8988T (cell line): ENCODE results near the gene ERRFI1.
"Not testable (repeated sequence)": the region's sequence is repeated elsewhere in the genome, so short reads cannot be mapped to it uniquely, and the experiment has no call there.

Source experiments
- DNase-seq: peaks from one replicate; pipeline ENCODE4 v3.0.0; 2011

ERRFI1 gene, protein sequence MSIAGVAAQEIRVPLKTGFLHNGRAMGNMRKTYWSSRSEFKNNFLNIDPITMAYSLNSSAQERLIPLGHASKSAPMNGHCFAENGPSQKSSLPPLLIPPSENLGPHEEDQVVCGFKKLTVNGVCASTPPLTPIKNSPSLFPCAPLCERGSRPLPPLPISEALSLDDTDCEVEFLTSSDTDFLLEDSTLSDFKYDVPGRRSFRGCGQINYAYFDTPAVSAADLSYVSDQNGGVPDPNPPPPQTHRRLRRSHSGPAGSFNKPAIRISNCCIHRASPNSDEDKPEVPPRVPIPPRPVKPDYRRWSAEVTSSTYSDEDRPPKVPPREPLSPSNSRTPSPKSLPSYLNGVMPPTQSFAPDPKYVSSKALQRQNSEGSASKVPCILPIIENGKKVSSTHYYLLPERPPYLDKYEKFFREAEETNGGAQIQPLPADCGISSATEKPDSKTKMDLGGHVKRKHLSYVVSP

DNA sequence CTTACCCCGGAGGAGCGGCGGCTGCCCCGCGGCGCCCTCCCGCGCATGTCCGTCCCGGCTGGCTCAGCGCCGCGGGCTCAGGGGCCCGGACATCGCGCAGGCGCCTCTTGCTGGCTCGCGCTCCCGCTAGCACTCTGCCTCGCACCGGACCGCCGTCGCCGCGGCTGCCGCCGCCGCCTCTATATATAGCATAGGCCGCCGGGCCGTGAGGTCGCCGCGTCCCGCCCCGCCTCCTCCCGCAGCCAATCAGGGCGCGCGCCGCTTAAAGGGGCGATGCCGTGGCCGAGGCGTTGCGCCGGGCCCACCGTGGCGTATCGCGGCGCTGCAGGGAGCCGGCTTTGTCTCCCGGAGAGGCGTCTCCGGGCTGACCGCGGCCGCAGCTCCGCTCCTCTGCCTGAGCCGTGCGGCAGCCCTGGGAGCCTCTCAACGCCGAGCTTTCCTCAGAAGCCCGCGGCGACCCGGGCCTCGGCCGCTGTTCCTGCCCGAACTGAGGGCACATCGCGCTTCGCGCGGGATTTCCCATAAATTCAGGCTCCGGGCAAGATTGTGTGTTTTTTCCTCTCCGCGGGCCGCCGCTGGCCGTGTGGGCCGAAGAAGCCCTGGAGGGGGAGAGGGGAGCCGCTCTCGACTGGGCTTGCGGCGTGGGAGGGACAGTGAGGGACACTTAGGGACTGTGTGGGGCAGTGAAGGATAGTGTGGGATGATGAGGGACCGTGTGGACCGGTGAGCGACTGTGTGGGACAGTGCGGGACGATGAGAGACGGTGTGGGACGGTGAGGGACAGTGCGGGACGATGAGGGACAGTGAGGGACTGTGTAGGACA is at the start of gene ERRFI1:
Gene ERRFI1 (minus strand): TSS at position 157 of the 823 bp plus-strand sequence. CDS start 10,690 bp downstream, outside the sequence.
- peak; percentile 56 for DNase-seq

DNA sequence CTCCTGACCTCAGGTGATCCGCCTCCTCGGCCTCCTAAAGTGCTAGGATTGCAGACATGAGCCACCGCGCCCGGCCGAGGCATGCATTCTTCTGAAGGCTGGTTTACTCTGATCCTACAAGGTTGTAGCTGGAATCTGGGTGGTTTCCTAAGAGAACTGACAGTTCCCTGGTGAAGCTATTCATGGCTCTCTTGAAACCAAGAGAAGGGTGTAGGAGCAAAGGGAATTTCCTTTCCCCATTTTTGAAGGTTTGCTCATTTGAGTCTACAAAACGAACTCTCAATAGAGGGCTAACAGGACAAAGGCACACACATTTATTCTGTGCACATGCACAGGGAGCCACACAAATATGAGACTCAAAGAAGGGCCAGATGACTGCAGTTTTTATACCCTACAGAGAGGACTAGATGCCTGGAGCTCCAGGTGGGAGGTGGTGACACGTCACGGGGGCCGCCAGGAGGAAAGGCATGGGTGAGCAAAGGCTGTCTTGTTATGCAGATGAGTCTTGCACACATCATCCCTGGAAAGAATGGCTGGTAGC is 49.5 kb upstream of the ERRFI1 start:
- no peak for DNase-seq

DNA sequence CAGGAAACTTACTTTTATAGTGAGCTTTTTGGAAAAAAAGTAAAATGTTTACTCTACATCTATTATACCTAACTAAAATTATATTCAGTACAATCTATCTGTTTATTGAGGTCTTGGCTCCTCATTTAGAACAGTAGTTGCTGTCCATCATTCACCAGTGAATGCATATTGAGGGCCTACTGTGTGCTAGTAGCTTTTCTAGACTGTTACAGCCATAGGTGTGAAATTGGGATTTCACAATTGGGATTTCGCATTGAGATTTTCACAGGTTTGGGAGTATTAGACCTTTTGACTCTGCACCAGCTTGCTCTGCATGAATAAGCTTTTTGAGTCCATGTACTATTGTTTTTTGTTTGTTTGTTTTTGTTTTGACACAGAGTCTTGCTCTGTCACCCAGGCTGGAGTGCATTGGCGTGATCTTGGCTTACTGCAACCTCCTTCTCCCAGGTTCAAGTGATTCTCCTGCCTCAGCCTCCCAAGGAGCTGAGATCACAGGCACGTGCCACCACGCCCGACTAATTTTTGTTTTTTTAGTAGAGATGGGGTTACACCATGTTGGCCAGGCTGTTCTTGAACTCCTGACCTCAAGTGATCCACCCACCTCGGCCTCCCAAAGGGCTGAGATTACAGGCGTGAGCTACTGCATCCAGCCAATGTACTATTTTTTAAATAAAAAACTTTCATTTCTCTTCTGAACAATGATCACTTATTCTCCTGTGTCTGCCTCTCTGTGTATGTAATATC is 47.2 kb upstream of the ERRFI1 start:
- no peak for DNase-seq

DNA sequence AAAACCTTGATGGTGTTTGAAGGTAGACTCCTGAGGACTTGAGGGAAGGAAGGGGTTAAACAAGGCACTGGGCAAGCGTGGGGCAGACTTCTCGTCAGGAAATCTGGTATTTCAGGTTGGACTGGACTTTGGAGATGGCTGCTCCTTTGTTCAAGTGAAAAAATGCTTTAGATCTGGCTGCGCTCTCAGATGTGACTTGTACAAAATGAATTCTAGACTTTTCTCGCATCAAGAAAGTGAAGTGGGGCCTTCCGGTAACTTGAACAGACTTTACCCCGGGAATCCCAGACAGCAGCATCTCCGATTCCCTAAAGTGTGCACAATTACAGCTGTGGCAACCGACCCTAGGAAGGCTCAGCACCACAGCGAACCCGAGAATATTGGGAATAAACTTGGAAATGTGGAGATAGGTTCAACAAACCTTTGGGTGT is 44.3 kb upstream of the ERRFI1 start:
- DNase-seq = no peak

DNA sequence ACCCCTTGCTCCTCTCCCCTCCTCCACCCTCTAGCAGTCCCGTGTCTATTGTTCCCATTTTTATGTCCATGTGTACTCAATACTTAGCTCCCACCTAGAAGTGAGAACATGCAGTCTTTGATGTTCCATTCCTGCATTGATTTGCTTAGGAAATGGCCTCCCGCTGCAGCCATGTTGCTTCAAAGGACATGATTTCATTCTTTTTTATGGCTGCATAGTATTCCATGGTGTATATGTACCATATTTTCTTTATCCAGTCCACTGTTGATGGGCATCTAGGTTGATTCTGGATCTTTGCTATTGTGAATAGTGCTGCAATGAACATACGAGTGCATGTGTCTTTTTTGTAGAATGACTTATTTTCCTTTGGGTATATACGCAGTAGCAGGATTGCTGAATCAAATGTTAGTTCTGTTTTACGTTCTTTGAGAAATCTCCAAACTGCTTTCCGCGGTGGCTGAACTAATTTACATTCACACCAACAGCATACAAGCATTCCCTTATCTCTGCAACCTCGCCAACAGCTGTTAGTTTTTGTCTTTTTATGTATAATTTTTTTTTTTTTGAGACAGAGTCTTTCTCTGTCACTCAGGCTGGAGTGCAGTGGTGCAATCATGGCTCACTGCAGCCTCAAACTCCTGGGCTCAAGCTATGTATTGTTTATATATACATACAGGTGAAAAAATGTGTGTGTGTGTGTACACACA is 43.7 kb upstream of the ERRFI1 start:
- DNase-seq = not testable (repeated sequence)

DNA sequence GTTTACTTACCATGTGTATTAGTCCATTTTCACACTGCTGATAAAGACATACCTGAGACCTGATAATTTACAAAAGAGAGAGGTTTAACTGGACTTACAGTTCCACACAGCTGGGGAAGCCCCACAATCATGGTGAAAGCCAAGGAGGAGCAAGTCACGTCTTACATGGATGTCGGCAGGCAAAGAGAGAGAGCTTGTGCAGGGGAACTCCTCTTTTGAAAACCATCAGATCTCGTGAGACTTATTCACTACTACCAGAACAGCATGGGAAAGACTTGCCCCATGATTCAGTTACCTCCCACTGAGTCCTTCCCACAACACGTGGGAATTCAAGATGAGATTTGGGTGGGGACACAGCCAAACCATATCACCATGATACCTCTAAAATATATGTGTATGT is 39.3 kb upstream of the ERRFI1 start:
- DNase-seq = no peak

DNA sequence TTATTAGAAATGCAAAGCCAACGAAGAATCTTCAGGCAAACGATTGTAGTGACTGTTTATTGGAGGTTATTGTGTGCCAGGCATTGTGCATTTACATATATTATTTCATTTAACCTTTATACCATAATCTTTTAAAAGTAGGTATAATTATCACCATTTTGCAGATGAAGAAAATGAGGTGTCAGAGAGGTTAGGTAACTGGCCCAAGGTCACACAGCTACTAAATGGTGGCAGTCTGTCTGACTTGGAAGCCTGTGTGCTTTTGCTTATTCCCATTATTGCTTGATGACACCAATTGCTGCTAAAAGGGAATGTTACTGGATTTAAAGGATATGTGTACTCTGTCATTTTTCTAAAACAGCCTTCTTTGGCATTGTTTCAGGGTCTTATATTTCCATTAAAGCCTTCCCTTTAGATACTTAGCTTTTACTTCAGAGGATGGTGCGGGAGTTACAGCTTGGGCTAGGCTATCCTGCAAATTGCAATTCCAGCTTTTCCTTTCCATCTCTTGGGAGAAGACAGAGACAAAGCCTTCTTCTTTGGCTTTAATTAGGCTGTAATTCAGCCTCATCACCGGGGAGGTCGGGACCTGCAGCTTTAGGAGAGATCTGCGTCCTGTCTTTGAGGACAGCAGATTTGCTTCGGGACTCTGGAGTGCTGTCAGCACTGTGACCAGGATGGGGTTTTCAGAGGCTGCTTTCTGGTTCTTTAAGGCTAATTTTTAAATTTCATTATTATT is 37.4 kb upstream of the ERRFI1 start:
- DNase-seq = no peak

DNA sequence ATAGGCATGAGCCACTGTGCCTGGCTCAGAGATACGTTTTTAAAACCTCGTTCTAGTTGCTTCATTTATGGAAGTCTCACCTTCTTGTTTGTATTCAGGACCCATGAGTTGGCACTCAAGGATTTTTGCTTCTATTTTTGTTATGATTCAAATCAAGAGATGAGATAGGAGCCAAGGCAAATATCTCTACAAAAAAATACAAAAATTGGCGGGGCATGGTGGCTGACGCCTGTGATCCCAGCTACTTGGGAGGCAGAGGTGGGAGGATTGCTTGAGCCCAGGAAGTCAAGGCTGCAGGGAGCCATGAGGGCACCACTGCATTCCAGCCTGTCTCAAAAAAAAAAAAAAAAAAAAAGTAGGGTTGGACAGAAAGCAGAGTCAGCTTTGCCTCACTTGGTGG is 36.8 kb upstream of the ERRFI1 start:
- no peak for DNase-seq

DNA sequence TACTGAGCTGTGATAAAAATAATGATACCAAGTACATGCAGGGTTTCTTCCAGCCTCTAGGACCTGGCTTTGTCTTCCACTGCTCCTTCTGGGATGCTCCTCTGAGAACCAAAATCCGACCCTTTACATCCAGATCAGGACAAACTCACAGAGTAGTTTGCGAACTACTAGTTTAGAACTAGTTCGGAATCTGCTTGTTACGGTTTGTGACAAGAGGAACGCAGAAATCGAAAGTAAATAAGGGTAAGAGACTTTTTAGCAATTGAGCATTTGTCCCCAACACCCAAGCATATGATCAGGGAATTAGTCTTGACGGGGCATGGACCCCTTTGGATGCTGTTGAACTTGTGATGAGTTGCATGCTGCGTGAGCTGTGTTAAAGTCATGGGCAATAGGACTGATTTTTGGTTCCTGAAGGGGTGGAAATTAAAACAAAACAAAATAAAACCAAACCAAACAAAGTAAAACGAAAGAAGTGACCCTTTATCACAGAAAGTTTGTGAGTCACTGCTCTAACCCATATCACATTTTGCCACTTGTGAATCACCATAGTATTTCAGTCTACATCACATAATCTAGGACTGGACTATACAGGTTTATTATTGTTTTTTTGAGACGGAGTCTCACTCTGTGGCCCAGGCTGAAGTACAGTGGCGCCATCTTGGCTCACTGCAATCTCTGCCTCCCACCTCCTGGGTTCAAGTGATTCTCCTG is 35.7 kb upstream of the ERRFI1 start:
- no peak for DNase-seq

DNA sequence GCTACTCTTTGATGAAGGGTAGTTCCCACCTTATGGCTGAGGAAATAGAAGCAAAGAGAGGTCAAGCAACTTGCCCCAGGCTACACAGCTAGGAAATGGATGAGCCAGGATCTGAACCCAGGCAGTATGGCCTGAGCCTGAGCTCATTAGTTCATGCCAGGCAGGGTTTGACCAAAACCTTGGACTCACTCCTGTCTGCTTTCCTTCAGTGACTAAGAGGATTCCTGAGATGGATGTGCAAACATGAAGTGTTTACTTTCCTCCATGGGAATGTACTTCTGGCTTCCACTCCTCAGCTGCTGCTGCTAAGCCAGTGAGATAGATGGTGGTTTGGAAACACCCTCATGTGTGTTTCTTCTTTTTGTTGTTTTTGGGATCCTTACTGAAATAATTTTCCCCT is 35.1 kb upstream of the ERRFI1 start:
- DNase-seq = no peak

DNA sequence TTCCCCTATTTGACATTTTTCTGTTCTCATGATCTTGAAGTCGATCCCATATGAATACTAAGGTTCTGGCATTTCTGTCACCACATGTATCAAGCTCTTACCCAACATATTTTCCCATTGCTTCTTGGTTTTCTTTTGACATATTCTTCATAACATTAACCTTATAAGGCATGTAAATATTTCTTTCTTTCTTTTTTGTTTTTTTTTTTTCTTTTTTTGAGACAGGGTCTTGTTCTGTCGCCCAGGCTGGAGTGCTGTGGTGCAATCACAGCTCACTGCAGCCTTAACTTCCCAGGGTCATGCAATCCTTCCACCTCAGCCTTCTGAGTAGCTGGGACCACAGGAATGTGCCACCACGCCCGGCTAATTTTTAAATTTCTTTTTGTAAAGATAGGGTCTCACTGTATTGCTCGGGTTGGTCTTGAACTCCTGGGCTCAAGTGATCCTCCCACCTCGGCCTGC is 33.1 kb upstream of the ERRFI1 start:
- no peak for DNase-seq

DNA sequence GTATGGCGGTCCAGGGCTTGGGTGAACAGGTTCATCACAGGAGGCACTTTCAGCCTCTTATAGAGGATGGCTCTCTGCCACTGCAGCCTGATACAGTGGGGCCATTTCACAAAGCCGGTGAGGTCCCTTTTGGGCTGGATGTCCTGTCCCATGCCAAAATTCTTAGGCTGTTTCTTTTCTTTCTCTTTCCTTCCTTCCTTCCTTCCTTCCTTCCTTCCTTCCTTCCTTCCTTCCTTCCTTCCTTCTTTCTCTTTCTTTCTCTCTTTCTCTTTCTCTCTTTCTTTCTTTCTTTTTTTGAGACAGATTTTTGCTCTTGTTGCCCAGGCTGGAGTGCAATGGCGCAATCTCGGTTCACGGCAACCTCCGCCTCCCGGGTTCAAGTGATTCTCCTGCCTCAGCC is 31.7 kb upstream of the ERRFI1 start:
- not testable (repeated sequence) for DNase-seq

DNA sequence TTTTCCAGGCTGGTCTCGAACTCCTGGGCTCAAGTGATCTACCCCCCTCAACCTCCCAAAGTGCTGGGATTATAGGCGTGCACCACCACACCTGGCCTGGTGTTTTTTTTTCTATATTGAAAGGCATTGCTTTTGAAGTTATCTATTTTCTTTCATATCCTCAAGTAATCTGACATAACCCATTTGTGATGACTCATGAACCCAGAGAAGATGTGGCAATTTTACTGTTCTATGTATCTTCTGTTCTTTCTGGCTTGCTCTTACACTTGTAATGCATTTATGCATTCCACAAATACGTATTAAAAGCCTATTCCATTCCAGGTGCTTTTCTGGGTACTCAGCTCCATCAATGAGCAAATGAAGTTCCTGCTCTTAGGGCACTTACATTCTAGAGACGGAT is 29.9 kb upstream of the ERRFI1 start:
- DNase-seq = no peak

DNA sequence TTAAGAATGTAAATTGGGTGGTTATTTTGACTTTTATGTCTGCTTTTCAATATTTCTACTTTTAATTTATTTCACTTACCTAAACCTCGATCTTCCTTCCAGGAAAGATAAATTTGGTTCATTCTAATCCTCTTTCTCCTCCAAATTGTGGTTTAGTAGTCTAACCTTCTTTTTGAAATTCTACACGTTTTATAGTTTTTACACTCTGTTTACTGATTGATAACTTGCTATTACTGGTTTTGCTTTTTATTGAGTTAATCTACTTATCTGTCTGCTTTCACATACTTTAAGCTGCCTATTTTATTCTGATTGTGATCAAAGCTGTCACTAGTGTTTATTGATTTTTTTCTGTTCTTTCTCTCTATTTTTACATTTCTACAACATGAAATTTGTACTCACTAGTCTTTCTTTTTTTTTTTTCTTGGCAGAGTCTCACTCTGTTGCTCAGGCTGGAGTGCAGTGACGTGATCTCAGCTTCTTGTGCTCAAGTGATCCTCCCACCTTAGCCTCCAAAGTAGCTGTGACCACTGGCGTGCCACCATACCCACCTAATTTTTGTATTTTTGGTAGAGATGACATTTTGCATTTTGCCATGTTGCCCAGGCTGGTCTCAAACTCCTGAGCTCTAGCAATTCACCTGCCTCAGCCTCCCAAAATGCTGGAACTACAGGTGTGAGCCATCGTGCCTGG is 27.9 kb upstream of the ERRFI1 start:
- no peak for DNase-seq

DNA sequence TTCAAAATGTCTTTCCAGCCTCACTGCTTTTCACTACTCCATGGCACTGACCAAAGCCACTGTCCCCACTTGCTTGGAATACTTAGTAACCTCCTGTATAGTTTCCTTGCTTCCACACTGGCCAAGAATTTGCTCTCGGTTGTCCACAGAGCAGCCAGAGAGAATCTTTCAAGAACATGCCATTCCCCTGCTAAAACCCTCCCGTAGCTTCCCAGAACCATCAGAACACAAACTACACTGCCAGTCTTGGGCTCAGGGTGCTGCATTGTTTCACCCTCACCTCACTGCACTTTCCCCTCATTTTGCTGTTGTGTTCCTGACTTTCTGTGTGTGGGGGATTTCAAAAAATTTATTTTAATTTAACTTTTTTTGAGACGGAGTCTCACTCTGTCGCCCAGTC is 25.5 kb upstream of the ERRFI1 start:
- no peak for DNase-seq

DNA sequence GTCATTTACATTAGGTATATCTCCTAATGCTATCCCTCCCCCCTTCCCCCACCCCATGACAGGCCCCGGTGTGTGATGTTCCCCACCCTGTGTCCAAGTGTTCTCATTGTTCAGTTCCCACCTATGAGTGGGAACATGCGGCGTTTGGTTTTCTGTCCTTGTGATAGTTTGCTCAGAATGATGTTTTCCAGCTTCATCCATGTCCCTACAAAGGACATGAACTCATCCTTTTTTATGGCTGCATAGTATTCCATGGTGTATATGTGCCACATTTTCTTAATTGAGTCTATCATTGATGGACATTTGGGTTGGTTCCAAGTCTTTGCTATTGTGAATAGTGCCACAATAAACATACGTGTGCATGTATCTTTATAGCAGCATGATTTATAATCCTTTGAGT is 23.1 kb upstream of the ERRFI1 start:
- not testable (repeated sequence) for DNase-seq

DNA sequence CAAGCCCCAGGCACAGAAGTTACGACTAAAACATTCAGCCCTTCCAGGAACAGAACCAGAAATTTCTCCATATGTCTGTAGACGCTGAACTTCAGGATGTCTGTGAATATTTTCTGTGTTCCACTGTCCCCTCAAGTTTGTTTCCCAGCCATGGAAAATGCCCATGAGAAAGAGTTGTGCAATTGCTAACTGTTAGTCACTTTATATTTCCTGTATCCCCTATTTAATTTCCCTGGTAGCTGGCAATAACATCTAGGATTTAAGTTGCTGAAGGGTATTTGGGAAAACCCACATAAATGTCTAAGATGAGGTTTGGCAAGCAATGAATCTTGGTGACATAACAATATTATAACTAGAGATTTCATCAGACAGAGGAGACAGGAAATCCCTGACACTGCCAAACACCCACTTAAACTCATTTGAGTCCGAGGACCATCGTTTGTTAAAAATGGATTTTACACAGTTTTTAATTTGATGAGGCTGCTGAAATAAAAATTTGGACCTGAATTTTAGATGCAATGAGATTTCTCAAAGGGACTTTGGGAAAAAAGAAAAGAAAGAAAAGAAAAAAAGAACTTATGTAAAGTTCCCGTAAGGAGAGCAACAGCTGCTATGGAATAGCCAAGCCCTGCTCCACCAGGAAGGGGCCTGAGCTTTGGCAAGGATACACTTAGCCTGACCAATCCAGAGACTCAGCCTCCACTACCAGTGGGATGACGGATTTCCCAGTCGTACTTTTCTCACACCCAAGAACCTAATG is 21.8 kb upstream of the ERRFI1 start:
- DNase-seq = no peak

DNA sequence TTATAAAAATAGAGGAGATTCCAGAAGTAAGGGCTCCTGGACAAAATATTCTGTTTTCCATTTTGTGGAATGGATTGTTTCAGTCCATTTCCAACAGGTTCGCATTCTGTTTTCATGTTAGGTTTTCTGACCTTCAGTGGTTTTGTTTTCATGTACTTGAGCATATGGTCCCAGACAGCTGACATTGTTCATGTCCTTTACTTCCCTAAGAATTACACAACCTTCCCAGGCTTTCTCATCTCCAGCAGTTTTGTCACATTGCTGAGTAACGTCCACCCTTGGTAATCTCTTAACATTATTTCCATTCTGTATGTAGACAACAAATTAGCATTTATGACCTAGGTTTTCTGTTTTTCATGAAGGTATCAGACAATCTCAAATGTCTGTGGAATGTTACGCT is 21.0 kb upstream of the ERRFI1 start:
- DNase-seq = no peak

DNA sequence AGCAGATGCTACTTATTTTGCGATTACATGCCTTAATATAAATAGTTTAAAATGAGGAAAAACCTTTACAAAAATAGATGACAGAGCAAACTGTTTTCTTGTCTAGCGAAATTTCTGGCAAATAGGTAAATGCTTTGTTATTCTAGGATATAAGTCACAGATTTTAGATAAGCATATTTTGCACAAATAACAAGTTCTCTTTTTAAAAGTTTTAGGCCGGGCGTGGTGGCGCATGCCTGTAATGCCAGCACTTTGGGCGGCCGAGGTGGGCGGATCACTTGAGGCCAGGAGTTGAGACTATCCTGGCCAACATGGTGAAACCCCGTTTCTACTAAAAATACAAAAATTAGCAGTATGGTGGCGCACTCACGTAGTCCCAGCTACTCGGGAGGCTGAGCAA is 20.3 kb upstream of the ERRFI1 start:
- no peak for DNase-seq
